Right atrium auricular region (tissue), 2 donors: Measurements from ENCODE around the gene CDH13. TPM values are rescaled to one million over a fixed set of nuclear protein-coding genes. Genes with fewer than 3 reads are reported as not detected.

Experiments
- DNase-seq: peaks from one replicate; pipeline ENCODE4 v3.0.0-alpha.2; 2019; ENCODE audit warnings: low spot score
- H3K27ac ChIP-seq, 2 donors: fragments of 200-600 bp; sonication (generic); 1 replicate in 1 of 2; 2 replicates in 1 of 2; pipeline ENCODE4 v1.5.1; 2016 to 2019
- H3K27me3 ChIP-seq, 2 donors: fragments of 200-600 bp; sonication (generic); one replicate each; pipeline versions ENCODE4 v1.5.1 to v1.6.0; 2017 to 2019
- H3K36me3 ChIP-seq: fragments of 200-600 bp; sonication (generic); one replicate; pipeline ENCODE4 v1.5.1; 2016
- H3K4me1 ChIP-seq, 2 donors: fragments of 200-600 bp; sonication (generic); one replicate each; pipeline versions ENCODE4 v1.5.1 to v1.6.0; 2017 to 2019
- H3K4me3 ChIP-seq, 2 donors: fragments of 200-600 bp; sonication (generic); 1 replicate in 1 of 2; 2 replicates in 1 of 2; pipeline ENCODE4 v1.5.1; 2017 to 2019; ENCODE audit warnings: mild to moderate bottlenecking in 1 of 2, moderate library complexity in 1 of 2
- H3K9me3 ChIP-seq, 2 donors: fragments of 200-600 bp; sonication (generic); one replicate each; pipeline ENCODE4 v1.5.1; 2019
- total RNA-seq, 2 donors: library from RNA; depleted of rRNA; stranded (reverse); fragments of >200 nt; gene quantifications; one replicate each; pipeline ENCODE4 v1.1.0, GENCODE V29; 2016
- TF ChIP-seq, protein P1 (sequence below), 2 donors: fragments of 200-600 bp; sonication (generic); IDR thresholded peaks; one replicate each; pipeline ENCODE4 v1.5.1; 2019; ENCODE audit warnings: antibody characterized with exemption in 2 of 2

Gene CDH13
- total RNA-seq, 2 donors from 2014 or later, result 75.4 to 85.9 TPM

DNA sequence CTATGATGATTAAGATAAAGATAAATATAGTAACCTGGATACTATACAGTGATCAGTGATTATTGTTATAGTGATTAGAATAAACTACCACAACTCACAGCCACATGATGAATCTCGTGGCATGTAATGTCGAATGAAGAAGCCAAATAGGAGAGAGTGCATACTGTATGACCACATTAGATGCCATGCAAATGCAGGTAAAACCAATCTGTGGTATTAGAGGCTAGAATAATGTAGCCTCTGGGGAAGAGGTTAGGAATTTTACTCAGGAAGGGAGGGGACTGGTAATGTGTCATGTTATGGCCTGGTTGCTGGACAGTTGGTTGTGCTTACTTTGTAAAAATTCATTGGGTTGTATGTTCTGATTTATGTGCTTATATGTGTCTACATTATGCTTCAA, 402.7 kb downstream of the CDH13 start:
- Histone ChIP-seq H3K4me3 (no peak overlapping the region), H3K27me3 (no peaks in the 10 kb centered on the region), H3K9me3 (no peaks in the 10 kb centered on the region), H3K4me1 (no peaks in the 10 kb centered on the region), H3K36me3 (no peaks in the 10 kb centered on the region), H3K27ac (no peak overlapping the region)
- TF ChIP-seq, protein P1, sequence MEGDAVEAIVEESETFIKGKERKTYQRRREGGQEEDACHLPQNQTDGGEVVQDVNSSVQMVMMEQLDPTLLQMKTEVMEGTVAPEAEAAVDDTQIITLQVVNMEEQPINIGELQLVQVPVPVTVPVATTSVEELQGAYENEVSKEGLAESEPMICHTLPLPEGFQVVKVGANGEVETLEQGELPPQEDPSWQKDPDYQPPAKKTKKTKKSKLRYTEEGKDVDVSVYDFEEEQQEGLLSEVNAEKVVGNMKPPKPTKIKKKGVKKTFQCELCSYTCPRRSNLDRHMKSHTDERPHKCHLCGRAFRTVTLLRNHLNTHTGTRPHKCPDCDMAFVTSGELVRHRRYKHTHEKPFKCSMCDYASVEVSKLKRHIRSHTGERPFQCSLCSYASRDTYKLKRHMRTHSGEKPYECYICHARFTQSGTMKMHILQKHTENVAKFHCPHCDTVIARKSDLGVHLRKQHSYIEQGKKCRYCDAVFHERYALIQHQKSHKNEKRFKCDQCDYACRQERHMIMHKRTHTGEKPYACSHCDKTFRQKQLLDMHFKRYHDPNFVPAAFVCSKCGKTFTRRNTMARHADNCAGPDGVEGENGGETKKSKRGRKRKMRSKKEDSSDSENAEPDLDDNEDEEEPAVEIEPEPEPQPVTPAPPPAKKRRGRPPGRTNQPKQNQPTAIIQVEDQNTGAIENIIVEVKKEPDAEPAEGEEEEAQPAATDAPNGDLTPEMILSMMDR (IDR thresholded peaks at IDR 0.05), result no peak
- no peak for DNase-seq

DNA sequence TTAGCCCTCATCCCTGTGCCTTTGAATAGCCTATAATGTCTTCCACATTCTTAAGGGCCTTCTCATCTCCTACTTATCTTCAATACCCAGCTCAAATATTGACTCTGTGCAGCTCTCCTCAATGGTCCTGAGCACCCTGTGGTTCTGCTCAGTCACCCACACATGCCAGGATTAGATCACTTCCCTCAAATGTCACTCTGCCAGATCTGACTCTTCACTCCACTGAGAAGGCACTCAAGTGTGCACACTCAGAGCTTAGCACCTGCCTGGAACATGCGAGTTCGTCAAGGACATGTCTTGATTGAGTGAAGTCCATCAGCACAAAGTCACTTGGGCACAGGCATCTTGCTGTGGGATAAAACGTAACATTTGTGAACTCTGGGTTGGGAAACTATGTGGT, 404.8 kb downstream of the CDH13 start:
- Histone ChIP-seq H3K36me3 (no peaks in the 10 kb centered on the region), H3K4me3 (no peak overlapping the region), H3K9me3 (no peaks in the 10 kb centered on the region), H3K27me3 (no peaks in the 10 kb centered on the region), H3K4me1 (peaks cover 0 to 1% of the 10 kb centered on the region in 2 donors), H3K27ac (no peak overlapping the region)
- TF ChIP-seq, protein P1 (IDR thresholded peaks at IDR 0.05), result no peak
- no peak for DNase-seq

DNA sequence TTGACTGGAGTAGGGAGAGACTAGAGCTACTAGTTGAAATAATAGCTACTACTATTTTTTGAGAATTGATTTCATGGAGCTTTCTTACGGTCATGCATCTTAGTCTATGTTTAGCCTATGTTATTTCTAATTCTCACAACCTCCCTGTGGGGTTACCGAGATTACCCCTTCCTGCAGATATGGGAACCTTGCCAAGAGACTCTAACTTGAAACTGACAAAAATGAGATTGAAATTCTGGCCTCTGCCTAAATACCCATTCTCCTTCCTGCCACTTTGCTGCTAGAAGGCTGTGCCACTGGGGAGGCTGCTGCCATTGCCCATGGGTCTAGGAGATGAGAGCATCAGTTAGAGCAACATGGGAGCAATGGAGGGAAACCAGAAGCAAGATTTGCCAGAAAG, 410.3 kb downstream of the CDH13 start:
- TF ChIP-seq, protein P1 (IDR thresholded peaks at IDR 0.05), result no peak
- DNase-seq, result no peak

DNA sequence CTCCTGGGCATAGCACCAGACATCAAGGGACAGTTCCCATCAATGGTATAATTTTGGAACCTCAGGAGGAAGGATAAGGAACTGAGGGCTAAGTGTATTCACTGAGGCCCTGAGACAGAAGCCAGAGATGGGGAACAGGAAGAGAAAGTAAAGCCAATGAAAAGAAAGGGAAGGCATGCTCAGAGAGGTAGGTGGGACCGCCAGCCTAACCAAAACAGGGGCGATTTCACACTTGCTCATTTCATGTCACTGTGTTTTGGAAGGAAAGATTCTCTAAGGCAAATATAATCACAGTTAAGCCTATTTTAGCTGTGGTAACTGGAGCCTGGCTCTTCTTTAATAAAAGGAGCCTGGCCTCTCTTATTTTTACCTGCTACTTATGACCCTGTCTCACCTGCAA, 411.1 kb downstream of the CDH13 start:
- H3K27ac ChIP-seq, result no peak overlapping the region
- no peaks in the 10 kb centered on the region for H3K27me3 ChIP-seq
- H3K36me3 ChIP-seq, result no peaks in the 10 kb centered on the region
- H3K4me1 ChIP-seq, result peaks cover 0 to 10% of the 10 kb centered on the region in 2 donors
- TF ChIP-seq, protein P1 (IDR thresholded peaks at IDR 0.05), result no peak
- DNase-seq, result no peak
- H3K9me3 ChIP-seq, result no peaks in the 10 kb centered on the region
- H3K4me3 ChIP-seq, result no peak overlapping the region

More for the DNA sequence above, 410.3 kb downstream of the CDH13 start:
- Histone ChIP-seq H3K27ac (no peak overlapping the region), H3K36me3 (no peaks in the 10 kb centered on the region), H3K27me3 (no peaks in the 10 kb centered on the region), H3K9me3 (no peaks in the 10 kb centered on the region), H3K4me3 (no peak overlapping the region), H3K4me1 (peaks cover 0 to 10% of the 10 kb centered on the region in 2 donors)

DNA sequence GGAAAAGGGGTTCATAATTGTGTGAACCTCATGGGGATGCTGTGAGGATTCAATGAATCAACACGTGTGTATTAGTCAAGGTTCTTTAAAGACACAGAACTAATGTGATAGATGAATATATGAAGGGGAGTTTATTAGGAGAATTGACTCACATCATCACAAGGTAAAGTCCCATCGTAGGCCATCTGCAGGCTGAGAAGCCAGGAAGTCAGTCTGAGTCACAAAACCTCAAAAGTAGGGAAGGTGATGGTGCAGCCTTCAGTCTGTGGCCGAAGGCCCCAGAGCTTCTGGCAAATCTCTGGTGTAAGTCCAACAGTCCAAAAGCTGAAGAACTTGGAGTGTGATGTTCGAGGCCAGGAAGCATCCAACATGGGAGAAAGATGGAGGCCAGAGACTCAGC, 413.4 kb downstream of the CDH13 start:
- TF ChIP-seq, protein P1 (IDR thresholded peaks at IDR 0.05), result no peak
- Histone ChIP-seq H3K9me3 (no peaks in the 10 kb centered on the region), H3K27me3 (no peaks in the 10 kb centered on the region), H3K27ac (no peak overlapping the region), H3K36me3 (no peaks in the 10 kb centered on the region), H3K4me3 (no peak overlapping the region), H3K4me1 (peaks cover 0 to 10% of the 10 kb centered on the region in 2 donors)
- DNase-seq, result no peak

DNA sequence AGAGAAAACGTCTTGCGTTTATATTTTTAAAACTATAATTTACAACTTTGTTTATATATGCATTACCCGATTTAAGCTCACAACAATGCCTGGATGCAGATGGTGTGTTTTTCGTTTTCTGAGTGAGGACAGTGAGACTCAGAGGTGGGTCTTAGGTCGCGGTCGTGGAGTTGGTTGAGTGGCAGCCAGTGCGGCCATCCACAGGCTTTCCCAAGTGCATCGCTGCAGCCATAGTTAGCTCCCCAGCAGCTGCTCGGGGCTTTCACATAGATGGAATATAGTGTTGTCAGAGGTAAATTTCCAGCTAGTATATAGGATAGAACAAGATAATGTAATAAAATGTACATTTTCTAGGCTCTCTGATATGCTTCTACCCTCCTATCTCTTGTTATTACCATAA, 417.8 kb downstream of the CDH13 start:
- TF ChIP-seq, protein P1 (IDR thresholded peaks at IDR 0.05), result no peak
- Histone ChIP-seq H3K36me3 (no peaks in the 10 kb centered on the region), H3K9me3 (no peaks in the 10 kb centered on the region), H3K27me3 (no peaks in the 10 kb centered on the region), H3K27ac (no peak overlapping the region), H3K4me1 (no peaks in the 10 kb centered on the region), H3K4me3 (no peak overlapping the region)
- no peak for DNase-seq
